Testis (tissue), 2 donors: ENCODE measurements around the gene RIN1.
"Not testable (repeated sequence)": the region's sequence is repeated elsewhere in the genome, so short reads cannot be mapped to it uniquely, and the experiment has no call there.

Experiments used
- CTCF ChIP-seq, 3 experiments: fragments of 450-650 bp in 2 of 3; fragments of 200-600 bp in 1 of 3; sonication (generic) in 1 of 3; IDR thresholded peaks; one replicate each; pipeline ENCODE4 v1.5.1; 2016 to 2019; ENCODE audit warnings: antibody characterized with exemption in 3 of 3, mild to moderate bottlenecking in 2 of 3, moderate library complexity in 1 of 3
- POLR2A ChIP-seq: fragments of 450-650 bp; IDR thresholded peaks from one replicate; pipeline ENCODE4 v1.6.1; 2017; ENCODE audit warnings: antibody characterized with exemption, mild to moderate bottlenecking, moderate library complexity

- TF ChIP-seq CTCF (IDR thresholded peaks at IDR 0.05); POLR2A: not testable (repeated sequence)
Measured at GRCh38 chr11:66320289-66320688, 15.9 kb downstream of the RIN1 start.
